Measurements from ENCODE around the gene PRLH.
"Not testable (repeated sequence)": the region's sequence is repeated elsewhere in the genome, so short reads cannot be mapped to it uniquely, and the experiment has no call there.

Gene PRLH

GRCh38 chr2:237576974-237577373 lies 10.6 kb downstream of the PRLH start:
- DNase-seq (ENCODE audit: low read depth) = no peak
- H3K4me3 ChIP-seq (ENCODE audit: low read depth, low read length) = no peak overlapping the region

GRCh38 chr2:237577458-237577857 lies 11.1 kb downstream of the PRLH start:
- H3K4me3 ChIP-seq (ENCODE audit: low read depth, low read length) = no peak overlapping the region
- no peak for DNase-seq (ENCODE audit: low read depth)

GRCh38 chr2:237577956-237578870 lies 11.8 kb downstream of the PRLH start:
- no peak for DNase-seq (ENCODE audit: low read depth)
- H3K4me3 ChIP-seq (ENCODE audit: low read depth, low read length) = no peak overlapping the region

- H3K4me3 ChIP-seq (ENCODE audit: low read depth, low read length) = no peak overlapping the region
- DNase-seq (ENCODE audit: low read depth) = no peak
Measured at GRCh38 chr2:237581326-237581725, 15.0 kb downstream of the PRLH start.

GRCh38 chr2:237581751-237582746 lies 15.7 kb downstream of the PRLH start:
- H3K4me3 ChIP-seq (ENCODE audit: low read depth, low read length) = peak overlapping the region; percentile 9
- no peak for DNase-seq (ENCODE audit: low read depth)

GRCh38 chr2:237583385-237584295 lies 17.3 kb downstream of the PRLH start:
- no peak for DNase-seq (ENCODE audit: low read depth)
- no peak overlapping the region for H3K4me3 ChIP-seq (ENCODE audit: low read depth, low read length)

GRCh38 chr2:237585590-237586221 lies 19.3 kb downstream of the PRLH start:
- no peak overlapping the region for H3K4me3 ChIP-seq (ENCODE audit: low read depth, low read length)

GRCh38 chr2:237588044-237588696 lies 21.8 kb downstream of the PRLH start:
- no peak for DNase-seq (ENCODE audit: low read depth)
- H3K4me3 ChIP-seq (ENCODE audit: low read depth, low read length) = no peak overlapping the region

More at GRCh38 chr2:237585590-237586221, 19.3 kb downstream of the PRLH start:
- DNase-seq (ENCODE audit: low read depth) = no peak

- DNase-seq (ENCODE audit: low read depth) = no peak
Measured at GRCh38 chr2:237590272-237591140, 24.1 kb downstream of the PRLH start, which contains the start of gene RAB17. TSS of gene RAB17 (minus strand) at chr2:237590734. CDS start at chr2:237586154, 4,580 bp downstream.

GRCh38 chr2:237591141-237591881 lies 24.9 kb downstream of the PRLH start:
- no peak for DNase-seq (ENCODE audit: low read depth)
- H3K4me3 ChIP-seq (ENCODE audit: low read depth, low read length) = no peak overlapping the region

More at GRCh38 chr2:237590272-237591140, 24.1 kb downstream of the PRLH start, which contains the start of gene RAB17:
- H3K4me3 ChIP-seq (ENCODE audit: low read depth, low read length) = no peak within 1 kb of the TSS

- DNase-seq (ENCODE audit: low read depth) = no peak
- H3K4me3 ChIP-seq (ENCODE audit: low read depth, low read length) = no peak overlapping the region
Measured at GRCh38 chr2:237592425-237592980, 26.1 kb downstream of the PRLH start.

GRCh38 chr2:237593036-237593435 lies 26.7 kb downstream of the PRLH start:
- DNase-seq (ENCODE audit: low read depth) = no peak
- H3K4me3 ChIP-seq (ENCODE audit: low read depth, low read length) = no peak overlapping the region

- DNase-seq (ENCODE audit: low read depth) = no peak
- H3K4me3 ChIP-seq (ENCODE audit: low read depth, low read length) = no peak overlapping the region
Measured at GRCh38 chr2:237593596-237594320, 27.4 kb downstream of the PRLH start.

GRCh38 chr2:237594514-237594871 lies 28.1 kb downstream of the PRLH start:
- DNase-seq (ENCODE audit: low read depth) = no peak
- no peak overlapping the region for H3K4me3 ChIP-seq (ENCODE audit: low read depth, low read length)

- not testable (repeated sequence) for H3K4me3 ChIP-seq (ENCODE audit: low read depth, low read length); DNase-seq (ENCODE audit: low read depth)
Measured at GRCh38 chr2:237595829-237596519, 29.6 kb downstream of the PRLH start.
